CD14-positive monocyte (primary cell): ENCODE results near the gene ALS2. TPM values are rescaled to one million over a fixed set of nuclear protein-coding genes. Genes with fewer than 3 reads are reported as not detected.
"Not testable (repeated sequence)": the region's sequence is repeated elsewhere in the genome, so short reads cannot be mapped to it uniquely, and the experiment has no call there.

Experiments used
- DNase-seq, 3 donors: peaks; one replicate each; pipeline ENCODE4 v3.0.0-alpha.2; 2011 to 2022
- H2AFZ ChIP-seq: 2 replicates; pipeline ENCODE4 v1.6.0; 2012; ENCODE audit warnings: mild to moderate bottlenecking, low read depth, low read length, inconsistent platforms; ENCODE audit not compliant: insufficient read depth, poor library complexity, severe bottlenecking
- H3K27ac ChIP-seq, 2 donors: 1 replicate in 1 of 2; 2 replicates in 1 of 2; pipeline ENCODE4 v1.5.1; 2012 to 2013; ENCODE audit warnings: low read length in 2 of 2, control low read depth in 1 of 2, inconsistent platforms in 1 of 2, low read depth in 1 of 2, mild to moderate bottlenecking in 1 of 2
- H3K27me3 ChIP-seq, 2 donors: one replicate each; pipeline versions ENCODE4 v1.6.0 to v1.6.1; 2011 to 2013; ENCODE audit warnings: low read length in 2 of 2; ENCODE audit not compliant: control insufficient read depth in 2 of 2, insufficient read depth in 2 of 2
- H3K36me3 ChIP-seq, 2 donors: replicated peaks in 1 of 2; 1 replicate in 1 of 2; 2 replicates in 1 of 2; pipeline versions ENCODE4 v1.5.1 to v1.6.1; 2012 to 2013; ENCODE audit warnings: low read length in 2 of 2, control low read depth in 1 of 2, inconsistent platforms in 1 of 2, mild to moderate bottlenecking in 1 of 2; ENCODE audit not compliant: insufficient read depth in 2 of 2, control insufficient read depth in 1 of 2
- H3K4me1 ChIP-seq, 2 donors: 1 replicate in 1 of 2; 2 replicates in 1 of 2; pipeline versions ENCODE4 v1.5.1 to v1.6.1; 2012 to 2013; ENCODE audit warnings: low read length in 2 of 2, control low read depth in 1 of 2, inconsistent platforms in 1 of 2, mild to moderate bottlenecking in 1 of 2, moderate library complexity in 1 of 2; ENCODE audit not compliant: insufficient read depth in 2 of 2, control insufficient read depth in 1 of 2
- H3K4me2 ChIP-seq: replicated peaks from 2 replicates; pipeline ENCODE3; 2012; ENCODE audit warnings: low read length, moderate library complexity, mild to moderate bottlenecking; ENCODE audit not compliant: poor library complexity, severe bottlenecking; ENCODE audit errors: extremely low read depth
- H3K4me3 ChIP-seq, 3 experiments: fragments of 200-600 bp in 1 of 3; sonication (generic) in 1 of 3; replicated peaks in 1 of 3; 1 replicate in 2 of 3; 2 replicates in 1 of 3; pipeline ENCODE4 v1.5.1; 2011 to 2013; ENCODE audit warnings: low read length in 3 of 3, mild to moderate bottlenecking in 3 of 3, control low read depth in 2 of 3, low read depth in 2 of 3, inconsistent platforms in 1 of 3, moderate library complexity in 1 of 3
- H3K79me2 ChIP-seq: 2 replicates; pipeline ENCODE4 v1.6.0; 2012; ENCODE audit warnings: mild to moderate bottlenecking, control low read depth, inconsistent platforms, low read length, moderate library complexity; ENCODE audit not compliant: insufficient read depth
- H3K9ac ChIP-seq: 2 replicates; pipeline ENCODE4 v1.6.0; 2017; ENCODE audit warnings: low read length, mild to moderate bottlenecking; ENCODE audit not compliant: insufficient read depth, poor library complexity, severe bottlenecking
- H3K9me3 ChIP-seq, 2 donors: replicated peaks in 1 of 2; 1 replicate in 1 of 2; 2 replicates in 1 of 2; pipeline versions ENCODE4 v1.5.1 to v1.6.1; 2012 to 2013; ENCODE audit warnings: low read length in 2 of 2, control low read depth in 1 of 2; ENCODE audit not compliant: control insufficient read depth in 1 of 2, insufficient read depth in 1 of 2
- H4K20me1 ChIP-seq: 2 replicates; pipeline ENCODE4 v1.6.0; 2012; ENCODE audit warnings: mild to moderate bottlenecking, low read length, control low read depth, moderate library complexity; ENCODE audit not compliant: insufficient read depth
- H3K27ac Mint-ChIP-seq, 7 donors: one replicate each; pipeline ENCODE4 v1.8.0; 2020; ENCODE audit warnings: mild to moderate bottlenecking in 7 of 7, mixed read lengths in 7 of 7, moderate library complexity in 6 of 7, inconsistent platforms in 2 of 7
- H3K27me3 Mint-ChIP-seq, 3 donors: one replicate each; pipeline ENCODE4 v1.8.0; 2021 to 2022; ENCODE audit warnings: low read depth in 3 of 3, mild to moderate bottlenecking in 3 of 3, mixed read lengths in 3 of 3, moderate library complexity in 3 of 3, inconsistent platforms in 1 of 3
- H3K36me3 Mint-ChIP-seq, 2 donors: one replicate each; pipeline ENCODE4 v1.8.0; 2020; ENCODE audit warnings: mixed read lengths in 2 of 2, inconsistent platforms in 1 of 2, mild to moderate bottlenecking in 1 of 2
- H3K4me1 Mint-ChIP-seq: one replicate; pipeline ENCODE4 v1.8.0; 2020; ENCODE audit warnings: mild to moderate bottlenecking, mixed read lengths
- H3K4me3 Mint-ChIP-seq, 2 donors: one replicate each; pipeline ENCODE4 v1.8.0; 2020; ENCODE audit warnings: mild to moderate bottlenecking in 2 of 2, mixed read lengths in 2 of 2, moderate library complexity in 1 of 2
- H3K9me3 Mint-ChIP-seq, 7 donors: one replicate each; pipeline ENCODE4 v1.8.0; 2020 to 2022; ENCODE audit warnings: mixed read lengths in 7 of 7, mild to moderate bottlenecking in 6 of 7, moderate library complexity in 6 of 7, inconsistent platforms in 2 of 7
- CTCF ChIP-seq: fragments of 200-600 bp; IDR thresholded peaks from one replicate; pipeline ENCODE4 v1.8.0; 2022; ENCODE audit warnings: antibody characterized with exemption, mild to moderate bottlenecking
- WGBS: methylation state at CpG from one replicate; pipeline ENCODE4 v1.1.5; 2013; ENCODE audit warnings: missing lambda C conversion rate; ENCODE audit not compliant: insufficient coverage; 5-methylcytosine and 5-hydroxymethylcytosine counted together
- intact Hi-C, 2 donors: fragments of 100-400 bp; cut with micrococcal nuclease; formaldehyde crosslinking; loops; one replicate each; pipeline versions ENCODE4 v1.15.0 to v1.15.1; 2023
- polyA plus RNA-seq, 3 donors: library from polyadenylated mRNA; depleted of rRNA in 1 of 3; unstranded in 2 of 3; stranded (reverse) in 1 of 3; fragments of 300-500 nt in 2 of 3; fragments of >200 nt in 1 of 3; fragmentation: Illumina TruSeq in 2 of 3; gene quantifications; 1 replicate in 2 of 3; 2 replicates in 1 of 3; pipeline ENCODE4 v1.2.3, GENCODE V29; 2012 to 2021

Gene ALS2
- polyA plus RNA-seq, 3 donors, result 2.6 to 4.7 (median 3.1) TPM

DNA sequence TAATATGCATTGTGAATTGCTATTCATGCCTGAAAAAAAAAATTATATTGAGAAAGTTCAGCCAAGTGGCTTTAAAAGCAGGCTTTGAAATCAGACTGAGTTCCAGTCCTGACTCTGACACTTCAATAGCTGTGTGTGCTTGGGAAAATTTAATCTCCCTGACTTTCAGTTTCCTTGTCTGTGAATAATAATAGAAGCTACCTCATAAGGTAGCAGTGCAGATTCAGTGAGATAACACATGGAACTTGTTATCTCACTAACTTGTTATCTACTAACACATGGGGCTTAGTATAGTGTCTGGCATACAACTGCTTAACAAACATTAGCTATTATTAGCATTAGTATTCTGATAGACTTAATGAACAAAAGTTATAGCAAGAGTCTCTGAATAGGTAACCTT, 14.9 kb downstream of the ALS2 start:
- Histone ChIP-seq H3K36me3 (peaks cover 10 to 42% of the 10 kb centered on the region in 2 donors), H3K27me3 (no peaks in the 10 kb centered on the region), H2AFZ (no peak overlapping the region), H3K9ac (no peak overlapping the region), H3K4me3 (no peak overlapping the region), H3K4me2 (no peak overlapping the region), H3K4me1 (no peaks in the 10 kb centered on the region), H3K27ac (no peak overlapping the region), H3K79me2 (no peaks in the 10 kb centered on the region), H3K9me3 (no peaks in the 10 kb centered on the region), H4K20me1 (no peaks in the 10 kb centered on the region)
- Mint-ChIP-seq H3K27ac (no peak overlapping the region), H3K4me3 (no peak overlapping the region), H3K4me1 (no peaks in the 10 kb centered on the region), H3K9me3 (peaks cover 0 to 4% (median 0%) of the 10 kb centered on the region in 7 donors), H3K36me3 (peaks cover 27 to 34% of the 10 kb centered on the region in 2 donors), H3K27me3 (no peaks in the 10 kb centered on the region)
- intact Hi-C loops, result no loop called here
- no peak for DNase-seq
- TF ChIP-seq CTCF, result no peak

GRCh38 chr2:201764469-201764868, 16.3 kb downstream of the ALS2 start:
- H3K36me3 Mint-ChIP-seq, result peaks cover 36 to 37% of the 10 kb centered on the region in 2 donors
- intact Hi-C loops, H3K4me1 Mint-ChIP-seq, H3K4me2 ChIP-seq, H3K9me3 ChIP-seq, H3K79me2 ChIP-seq, H3K27ac Mint-ChIP-seq, H3K27ac ChIP-seq, H3K4me3 Mint-ChIP-seq, DNase-seq, H4K20me1 ChIP-seq, H2AFZ ChIP-seq, H3K27me3 ChIP-seq, H3K4me1 ChIP-seq, H3K9me3 Mint-ChIP-seq, H3K9ac ChIP-seq, H3K4me3 ChIP-seq, H3K27me3 Mint-ChIP-seq: not testable (repeated sequence)
- WGBS, result no CpG with 5 or more reads among the region's 7 CpGs
- H3K36me3 ChIP-seq, result peaks cover 19 to 55% of the 10 kb centered on the region in 2 donors
